Anterior cingulate cortex (tissue), 58 donors: Measurements from ENCODE around the gene OPRM1.
"Not testable (repeated sequence)": the region's sequence is repeated elsewhere in the genome, so short reads cannot be mapped to it uniquely, and the experiment has no call there.

Source experiments
- DNase-seq, 58 donors: peaks; one replicate each; lab custom pipeline; 2025; lab: John Stamatoyannopoulos, UW

The OPRM1 gene

GRCh38 chr6:154138793-154139192 lies 99.8 kb downstream of the OPRM1 start:
- no peak for DNase-seq

GRCh38 chr6:154139892-154140291 lies 100.9 kb downstream of the OPRM1 start:
- DNase-seq: peak in 2 of 58 donors; percentile 12

- DNase-seq: no peak
Measured at GRCh38 chr6:154140743-154141142, 101.7 kb downstream of the OPRM1 start.

GRCh38 chr6:154143753-154144152 lies 104.7 kb downstream of the OPRM1 start:
- DNase-seq: no peak

GRCh38 chr6:154154389-154154967 lies 115.4 kb downstream of the OPRM1 start:
- DNase-seq: peak in 23 of 58 donors; percentile 3 to 72 (median 26)

- peak in 7 of 58 donors; percentile 7 to 27 (median 17) for DNase-seq
Measured at GRCh38 chr6:154156135-154156896, 117.3 kb downstream of the OPRM1 start.

- no peak for DNase-seq
Measured at GRCh38 chr6:154157082-154157481, 118.0 kb downstream of the OPRM1 start.

GRCh38 chr6:154157706-154158105 lies 118.7 kb downstream of the OPRM1 start:
- DNase-seq: no peak

GRCh38 chr6:154159126-154159525 lies 120.1 kb downstream of the OPRM1 start:
- no peak for DNase-seq

- DNase-seq: no peak
Measured at GRCh38 chr6:154161689-154162088, 122.6 kb downstream of the OPRM1 start.

- peak in 47 of 58 donors; percentile 12 to 85 (median 39) for DNase-seq
Measured at GRCh38 chr6:154164397-154164796, 125.4 kb downstream of the OPRM1 start.

GRCh38 chr6:154165478-154165877 lies 126.4 kb downstream of the OPRM1 start:
- no peak for DNase-seq

GRCh38 chr6:154166140-154166539 lies 127.1 kb downstream of the OPRM1 start:
- no peak for DNase-seq

GRCh38 chr6:154167126-154167525 lies 128.1 kb downstream of the OPRM1 start:
- DNase-seq: peak in 6 of 58 donors; percentile 9 to 69 (median 19)

GRCh38 chr6:154169193-154169847 lies 130.3 kb downstream of the OPRM1 start:
- peak in 7 of 58 donors; percentile 8 to 55 (median 29) for DNase-seq

GRCh38 chr6:154170106-154170505 lies 131.1 kb downstream of the OPRM1 start:
- DNase-seq: no peak

GRCh38 chr6:154172393-154172792 lies 133.4 kb downstream of the OPRM1 start:
- not testable (repeated sequence) for DNase-seq

GRCh38 chr6:154179434-154179833 lies 140.4 kb downstream of the OPRM1 start:
- DNase-seq: no peak

GRCh38 chr6:154187203-154187602 lies 148.2 kb downstream of the OPRM1 start:
- no peak for DNase-seq

GRCh38 chr6:154187714-154188113 lies 148.7 kb downstream of the OPRM1 start:
- DNase-seq: no peak

- no peak for DNase-seq
Measured at GRCh38 chr6:154196333-154196885, 157.4 kb downstream of the OPRM1 start.
